Measurements from ENCODE around the gene ARRB1. TPM values are rescaled to one million over a fixed set of nuclear protein-coding genes. Genes with fewer than 3 reads are reported as not detected.

ARRB1 gene
- total and polyA plus RNA-seq, 2 of the 13 experiments (the other 11 are each of a cell fraction or from before 2014, with no cell fraction given): 22.5 to 35.7 TPM

- Histone ChIP-seq H4K20me1 (ENCODE audit: insufficient read depth, low read length) (peaks cover 67% of the 10 kb centered on the region; the same call in 1 of the 2 replicates), H2AFZ (ENCODE audit: low read length) (no peak overlapping the region), H3K4me3 (replicated peaks in 1 of 3; ENCODE audit: insufficient read depth in 1 of 3, low read depth in 2 of 3, low read length in 3 of 3) (no peak overlapping the region), H3K4me2 (ENCODE audit: low read depth, low read length) (no peak overlapping the region), H3K79me2 (ENCODE audit: insufficient read depth, low read length) (peaks cover 74% of the 10 kb centered on the region), H3K36me3 (replicated peaks in 1 of 2; ENCODE audit: control insufficient read depth in 1 of 2, insufficient read depth in 2 of 2, low read length in 2 of 2) (0 out of 5 replicates have a peak, but pooled peaks cover 0 to 2% of the 10 kb centered on the region in 2 experiments), H3K27me3 (ENCODE audit: control insufficient read depth in 1 of 2, insufficient read depth in 2 of 2, low read length in 2 of 2) (no peaks in the 10 kb centered on the region), H3K9ac (ENCODE audit: insufficient read depth, low read depth, low read length) (no peak overlapping the region), H3K27ac (ENCODE audit: extremely low read length, insufficient read depth, low read length) (no peak overlapping the region), H3K4me1 (ENCODE audit: insufficient read depth, low read length) (peaks cover 100% of the 10 kb centered on the region), H3K9me3 (ENCODE audit: low read length) (no peaks in the 10 kb centered on the region)
- intact Hi-C loops (cut with micrococcal nuclease; ENCODE audit: unreplicated experiment): no loop called here
- FAIRE-seq: no peak
- POLR2A ChIA-PET: no interaction called here
- ATAC-seq: no peak
- TF ChIP-seq HNF1B (CRISPR knock-in tag; IDR thresholded peaks at IDR 0.05) (no peak), SIN3A (IDR thresholded peaks at IDR 0.05; ENCODE audit: borderline replicate concordance, low read depth, low read length) (no peak), PRDM4 (CRISPR knock-in tag; IDR thresholded peaks at IDR 0.05; ENCODE audit: borderline replicate concordance) (no peak), LCORL (IDR thresholded peaks at IDR 0.05) (no peak), LCORL (CRISPR knock-in tag; IDR thresholded peaks at IDR 0.05) (no peak), TBL1XR1 (IDR thresholded peaks at IDR 0.05; ENCODE audit: borderline replicate concordance, low read length, partially characterized antibody) (no peak), HNRNPL (IDR thresholded peaks at IDR 0.05; ENCODE audit: low read depth, low read length) (no peak), ZSCAN22 (CRISPR knock-in tag; IDR thresholded peaks at IDR 0.05) (peak; percentile 86)
- CTCF ChIA-PET (ENCODE audit: low intra/inter-chr PET ratio, low total read pairs): no interaction called here
- 93% methylated on average over 5 of the region's 8 CpGs for WGBS (ENCODE audit: low lambda C conversion rate)
- no peak for DNase-seq (ENCODE audit: low spot score)
- in situ Hi-C loops (cut with HindIII; ENCODE audit: extremely low pct_ligation_motif_present, low pct_unique_long_range_greater_than_20kb): no loop called here
- no TSS peak for BruUV-seq (replicated peaks)
These were observed 5.9 kb downstream of the ARRB1 start for GRCh38 chr11:75345455-75346160.
